SK-N-MC (cell line): ENCODE results near the gene CUL9.
"Not testable (repeated sequence)": the region's sequence is repeated elsewhere in the genome, so short reads cannot be mapped to it uniquely, and the experiment has no call there.

Experiments
- DNase-seq: peaks from one replicate; pipeline ENCODE4 v3.0.0-alpha.2; 2011; ENCODE audit warnings: low read depth, low spot score
- H3K27ac ChIP-seq: fragments of 200-600 bp; sonication (generic); 2 replicates; pipeline ENCODE4 v1.5.1; 2016; ENCODE audit warnings: mixed run types
- H3K36me3 ChIP-seq: fragments of 200-600 bp; sonication (generic); 2 replicates; pipeline ENCODE4 v1.6.1; 2017; ENCODE audit warnings: antibody characterized with exemption, low read length, mixed read lengths; ENCODE audit not compliant: insufficient read depth
- H3K4me3 ChIP-seq: fragments of 200-600 bp; sonication (generic); 2 replicates; pipeline ENCODE4 v1.5.1; 2016
- H3K9ac ChIP-seq: fragments of 200-600 bp; sonication (generic); 2 replicates; pipeline ENCODE4 v1.8.0; 2017; ENCODE audit warnings: mixed run types, mixed read lengths; ENCODE audit not compliant: insufficient read length
- H3K9me3 ChIP-seq: fragments of 200-600 bp; sonication (generic); 2 replicates; pipeline ENCODE4 v1.6.1; 2017; ENCODE audit warnings: low read depth, mild to moderate bottlenecking, antibody characterized with exemption, low read length, moderate library complexity, mixed read lengths
- EZH2 ChIP-seq: fragments of 200-600 bp; sonication (generic); IDR thresholded peaks from one replicate; pipeline ENCODE4 v1.6.1; 2017; ENCODE audit warnings: antibody characterized with exemption
- FOXP2 ChIP-seq: optimal IDR thresholded peaks from 2 replicates; pipeline ENCODE3; 2011; ENCODE audit warnings: mild to moderate bottlenecking, moderate library complexity; ENCODE audit not compliant: insufficient read depth; ENCODE audit errors: extremely low read length, control extremely low read depth
- POLR2AphosphoS5 ChIP-seq: IDR thresholded peaks from 2 replicates; pipeline ENCODE4 v1.6.1; 2012; ENCODE audit warnings: mild to moderate bottlenecking, low read depth, low read length, borderline replicate concordance

CUL9 gene

GRCh38 chr6:43181942-43182860 is at the start of gene CUL9:
Gene CUL9, plus strand, starts transcription at chr6:43182196. Its CDS starts 2,115 bp downstream, at chr6:43184311.
- DNase-seq: no peak
- Histone ChIP-seq H3K9ac (peak within 1 kb of the TSS; percentile 63), H3K9me3 (no peaks in the 10 kb centered on the region), H3K27ac (0 out of 2 replicates have a peak within 1 kb of the TSS, but pooled peaks have one; percentile 0), H3K4me3 (peak within 1 kb of the TSS; percentile 75), H3K36me3 (peaks cover 17% of the 10 kb centered on the region; the same call in 1 of the 2 replicates)
- TF ChIP-seq POLR2AphosphoS5: peak; percentile 69; the same call in 1 of the 2 replicates
- TF ChIP-seq FOXP2: peak; percentile 38
- no peak for TF ChIP-seq EZH2

- TF ChIP-seq POLR2AphosphoS5 (no peak), FOXP2 (no peak), EZH2 (no peak)
- no peak for DNase-seq
- Histone ChIP-seq H3K9ac (no peak overlapping the region), H3K4me3 (no peak overlapping the region), H3K9me3 (no peaks in the 10 kb centered on the region), H3K27ac (no peak overlapping the region), H3K36me3 (no peaks in the 10 kb centered on the region)
These were observed 43.7 kb upstream of the CUL9 start for GRCh38 chr6:43138267-43138666.

- not testable (repeated sequence) for DNase-seq, H3K36me3 ChIP-seq
These were observed 42.0 kb upstream of the CUL9 start for GRCh38 chr6:43139973-43140372.

GRCh38 chr6:43141644-43142043 is 40.4 kb upstream of the CUL9 start:
- H3K9ac ChIP-seq: no peak overlapping the region
- no peak overlapping the region for H3K27ac ChIP-seq
- DNase-seq: no peak
- H3K4me3 ChIP-seq: no peak overlapping the region
- no peaks in the 10 kb centered on the region for H3K9me3 ChIP-seq
- TF ChIP-seq POLR2AphosphoS5 (no peak), EZH2 (no peak), FOXP2 (no peak)
- peaks cover 4% of the 10 kb centered on the region; the same call in 1 of the 2 replicates for H3K36me3 ChIP-seq

More at GRCh38 chr6:43139973-43140372, 42.0 kb upstream of the CUL9 start:
- H3K27ac ChIP-seq, H3K9ac ChIP-seq, H3K9me3 ChIP-seq, H3K4me3 ChIP-seq: not testable (repeated sequence)

- no peak for DNase-seq
- H3K9me3 ChIP-seq: no peaks in the 10 kb centered on the region
- peaks cover 7% of the 10 kb centered on the region; the same call in 1 of the 2 replicates for H3K36me3 ChIP-seq
- TF ChIP-seq EZH2 (no peak), FOXP2 (no peak), POLR2AphosphoS5 (no peak)
- H3K27ac ChIP-seq: no peak overlapping the region
- no peak overlapping the region for H3K9ac ChIP-seq
- no peak overlapping the region for H3K4me3 ChIP-seq
These were observed 39.9 kb upstream of the CUL9 start for GRCh38 chr6:43142101-43142500.

GRCh38 chr6:43143235-43144128 is 38.5 kb upstream of the CUL9 start:
- Histone ChIP-seq H3K4me3 (peak overlapping the region; percentile 55), H3K9me3 (no peaks in the 10 kb centered on the region), H3K27ac (no peak overlapping the region), H3K36me3 (peaks cover 7% of the 10 kb centered on the region; the same call in 1 of the 2 replicates), H3K9ac (peak overlapping the region; percentile 32)
- peak; percentile 50 for DNase-seq
- no peak for TF ChIP-seq FOXP2
- no peak for TF ChIP-seq EZH2
- no peak for TF ChIP-seq POLR2AphosphoS5

GRCh38 chr6:43144879-43145278 is 37.1 kb upstream of the CUL9 start:
- no peak for DNase-seq
- Histone ChIP-seq H3K27ac (no peak overlapping the region), H3K4me3 (no peak overlapping the region), H3K9ac (no peak overlapping the region), H3K9me3 (no peaks in the 10 kb centered on the region), H3K36me3 (peaks cover 7% of the 10 kb centered on the region; the same call in 1 of the 2 replicates)
- TF ChIP-seq POLR2AphosphoS5 (no peak), EZH2 (no peak), FOXP2 (no peak)

GRCh38 chr6:43146261-43146660 is 35.7 kb upstream of the CUL9 start:
- TF ChIP-seq POLR2AphosphoS5 (no peak), EZH2 (no peak), FOXP2 (no peak)
- Histone ChIP-seq H3K4me3 (no peak overlapping the region), H3K36me3 (peaks cover 7% of the 10 kb centered on the region; the same call in 1 of the 2 replicates), H3K9me3 (no peaks in the 10 kb centered on the region), H3K27ac (no peak overlapping the region), H3K9ac (no peak overlapping the region)
- no peak for DNase-seq
